PC-3 (cell line): ENCODE measurements around the gene RPS18.

ENCODE experiments used
- EZH2 ChIP-seq: fragments of 300-600 bp; sonication (generic); IDR thresholded peaks from one replicate; pipeline ENCODE4 v1.6.1; 2017; ENCODE audit warnings: antibody characterized with exemption, mild to moderate bottlenecking, low read length; ENCODE audit not compliant: unreplicated experiment
- TF ChIP-seq, protein P1 (sequence below): fragments of 300-600 bp; sonication (generic); conservative IDR thresholded peaks from 2 replicates; pipeline ENCODE4 v1.5.1; 2017; ENCODE audit warnings: antibody characterized with exemption, low read depth, mild to moderate bottlenecking, low read length

GRCh38 chr6:33312361-33313104 lies 40.7 kb downstream of the RPS18 start:
- TF ChIP-seq EZH2: no peak
- TF ChIP-seq, protein P1, sequence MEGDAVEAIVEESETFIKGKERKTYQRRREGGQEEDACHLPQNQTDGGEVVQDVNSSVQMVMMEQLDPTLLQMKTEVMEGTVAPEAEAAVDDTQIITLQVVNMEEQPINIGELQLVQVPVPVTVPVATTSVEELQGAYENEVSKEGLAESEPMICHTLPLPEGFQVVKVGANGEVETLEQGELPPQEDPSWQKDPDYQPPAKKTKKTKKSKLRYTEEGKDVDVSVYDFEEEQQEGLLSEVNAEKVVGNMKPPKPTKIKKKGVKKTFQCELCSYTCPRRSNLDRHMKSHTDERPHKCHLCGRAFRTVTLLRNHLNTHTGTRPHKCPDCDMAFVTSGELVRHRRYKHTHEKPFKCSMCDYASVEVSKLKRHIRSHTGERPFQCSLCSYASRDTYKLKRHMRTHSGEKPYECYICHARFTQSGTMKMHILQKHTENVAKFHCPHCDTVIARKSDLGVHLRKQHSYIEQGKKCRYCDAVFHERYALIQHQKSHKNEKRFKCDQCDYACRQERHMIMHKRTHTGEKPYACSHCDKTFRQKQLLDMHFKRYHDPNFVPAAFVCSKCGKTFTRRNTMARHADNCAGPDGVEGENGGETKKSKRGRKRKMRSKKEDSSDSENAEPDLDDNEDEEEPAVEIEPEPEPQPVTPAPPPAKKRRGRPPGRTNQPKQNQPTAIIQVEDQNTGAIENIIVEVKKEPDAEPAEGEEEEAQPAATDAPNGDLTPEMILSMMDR: no peak
